UCSD-AML1 (cell line): ENCODE data around the gene INTS4.
"Not testable (repeated sequence)": the region's sequence is repeated elsewhere in the genome, so short reads cannot be mapped to it uniquely, and the experiment has no call there.

Experiments used
- DNase-seq: peaks from one replicate; lab custom pipeline; 2025; ENCODE audit not compliant: unreplicated experiment; lab: John Stamatoyannopoulos, UW

INTS4 gene

GRCh38 chr11:77882396-77882795 is 112.1 kb downstream of the INTS4 start:
- DNase-seq, result no peak

GRCh38 chr11:77879218-77879617 is 115.2 kb downstream of the INTS4 start:
- peak; percentile 11 for DNase-seq

- DNase-seq, result not testable (repeated sequence)
Observed at GRCh38 chr11:77878247-77878646, 116.2 kb downstream of the INTS4 start.

GRCh38 chr11:77876045-77876444 is 118.4 kb downstream of the INTS4 start:
- no peak for DNase-seq

- DNase-seq, result no peak
Observed at GRCh38 chr11:77874206-77874605, 120.3 kb downstream of the INTS4 start.

- DNase-seq, result no peak
Observed at GRCh38 chr11:77873345-77873744, 121.1 kb downstream of the INTS4 start.

- DNase-seq, result no peak
Observed at GRCh38 chr11:77871855-77872254, 122.6 kb downstream of the INTS4 start.

- DNase-seq, result no peak
Observed at GRCh38 chr11:77868744-77869143, 125.7 kb downstream of the INTS4 start.

GRCh38 chr11:77866336-77866735 is 128.1 kb downstream of the INTS4 start:
- no peak for DNase-seq

GRCh38 chr11:77865805-77866204 is 128.7 kb downstream of the INTS4 start:
- DNase-seq, result no peak

- DNase-seq, result not testable (repeated sequence)
Observed at GRCh38 chr11:77861444-77861843, 133.0 kb downstream of the INTS4 start.

- DNase-seq, result not testable (repeated sequence)
Observed at GRCh38 chr11:77857906-77858457, 136.5 kb downstream of the INTS4 start.

GRCh38 chr11:77854838-77855237 is 139.6 kb downstream of the INTS4 start:
- no peak for DNase-seq

GRCh38 chr11:77851503-77851902 is 143.0 kb downstream of the INTS4 start:
- DNase-seq, result no peak

GRCh38 chr11:77843700-77844099 is 150.8 kb downstream of the INTS4 start:
- DNase-seq, result not testable (repeated sequence)

GRCh38 chr11:77842441-77843121 is 151.9 kb downstream of the INTS4 start:
- no peak for DNase-seq

- no peak for DNase-seq
Observed at GRCh38 chr11:77833302-77833701, 161.2 kb downstream of the INTS4 start.

- no peak for DNase-seq
Observed at GRCh38 chr11:77828926-77829325, 165.5 kb downstream of the INTS4 start.
